Measurements from ENCODE around the gene ANKS1B. TPM values are rescaled to one million over a fixed set of nuclear protein-coding genes. Genes with fewer than 3 reads are reported as not detected.

The ANKS1B gene
- total RNA-seq, 4 donors from 2014 or later = 0.88 to 10.7 (median 4.4) TPM

- no peak for DNase-seq
- H3K9me3 ChIP-seq = no peaks in the 10 kb centered on the region
- H3K4me1 ChIP-seq = no peaks in the 10 kb centered on the region
- no peaks in the 10 kb centered on the region for H3K36me3 ChIP-seq
- TF ChIP-seq POLR2A (IDR thresholded peaks at IDR 0.05) (no peak), CTCF (IDR thresholded peaks at IDR 0.05) (no peak)
- H3K27ac ChIP-seq = no peak overlapping the region
- H3K4me3 ChIP-seq = no peak overlapping the region
- no peaks in the 10 kb centered on the region for H3K27me3 ChIP-seq
These were observed 77.8 kb downstream of the ANKS1B start for GRCh38 chr12:99906786-99907579.

GRCh38 chr12:99901181-99901580 is 83.6 kb downstream of the ANKS1B start:
- Histone ChIP-seq H3K27ac (no peak overlapping the region), H3K9me3 (no peaks in the 10 kb centered on the region), H3K4me3 (no peak overlapping the region), H3K36me3 (no peaks in the 10 kb centered on the region), H3K27me3 (no peaks in the 10 kb centered on the region), H3K4me1 (no peaks in the 10 kb centered on the region)
- TF ChIP-seq CTCF (IDR thresholded peaks at IDR 0.05) = no peak
- no peak for TF ChIP-seq POLR2A (IDR thresholded peaks at IDR 0.05)
- DNase-seq = no peak

GRCh38 chr12:99898645-99899044 is 86.1 kb downstream of the ANKS1B start:
- H3K4me3 ChIP-seq = no peak overlapping the region
- no peaks in the 10 kb centered on the region for H3K9me3 ChIP-seq
- H3K27ac ChIP-seq = no peak overlapping the region
- H3K27me3 ChIP-seq = no peaks in the 10 kb centered on the region
- no peaks in the 10 kb centered on the region for H3K4me1 ChIP-seq
- no peaks in the 10 kb centered on the region for H3K36me3 ChIP-seq
- no peak for TF ChIP-seq POLR2A (IDR thresholded peaks at IDR 0.05)
- no peak for TF ChIP-seq CTCF (IDR thresholded peaks at IDR 0.05)
- DNase-seq = no peak

DNA sequence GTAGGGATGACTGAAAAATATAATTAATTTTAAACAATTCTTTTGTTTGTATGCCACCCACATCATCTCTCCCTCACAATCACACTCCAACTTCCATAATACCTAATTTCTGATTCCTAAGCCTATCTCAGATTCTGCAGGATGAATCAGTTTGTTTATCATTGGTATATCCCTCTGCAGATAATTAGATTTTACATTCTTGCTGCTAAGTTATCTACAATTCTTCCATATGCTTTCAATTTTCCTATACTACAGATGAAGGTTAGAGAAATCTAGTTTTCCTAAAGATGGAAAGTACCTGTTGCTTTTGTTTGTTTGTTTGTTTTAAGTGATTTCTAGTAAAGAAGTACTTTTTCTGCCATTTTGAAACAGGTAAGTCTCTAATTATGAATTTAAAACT is 105.3 kb downstream of the ANKS1B start:
- Histone ChIP-seq H3K9me3 (no peaks in the 10 kb centered on the region), H3K4me3 (no peak overlapping the region), H3K27ac (no peak overlapping the region), H3K27me3 (no peaks in the 10 kb centered on the region), H3K36me3 (no peaks in the 10 kb centered on the region), H3K4me1 (no peaks in the 10 kb centered on the region)
- DNase-seq = no peak
- no peak for TF ChIP-seq CTCF (IDR thresholded peaks at IDR 0.05)
- TF ChIP-seq POLR2A (IDR thresholded peaks at IDR 0.05) = no peak

- Histone ChIP-seq H3K4me3 (no peak overlapping the region), H3K36me3 (no peaks in the 10 kb centered on the region), H3K9me3 (no peaks in the 10 kb centered on the region), H3K4me1 (no peaks in the 10 kb centered on the region), H3K27me3 (no peaks in the 10 kb centered on the region), H3K27ac (no peak overlapping the region)
- no peak for DNase-seq
- TF ChIP-seq POLR2A (IDR thresholded peaks at IDR 0.05) (no peak), CTCF (IDR thresholded peaks at IDR 0.05) (no peak)
These were observed 109.7 kb downstream of the ANKS1B start for GRCh38 chr12:99875081-99875480.

Measured in Peyer's patch (tissue), 4 donors.